GM19328 (cell line): ENCODE results near the gene PCSK1N.
"Not testable (repeated sequence)": the region's sequence is repeated elsewhere in the genome, so short reads cannot be mapped to it uniquely, and the experiment has no call there.

Experiments
- ATAC-seq: cut with Tn5 transposase; IDR thresholded peaks from one replicate; pipeline ENCODE4 v1.9.1; 2021; ENCODE audit warnings: mild to moderate bottlenecking, moderate library complexity; ENCODE audit not compliant: unreplicated experiment

PCSK1N gene

DNA sequence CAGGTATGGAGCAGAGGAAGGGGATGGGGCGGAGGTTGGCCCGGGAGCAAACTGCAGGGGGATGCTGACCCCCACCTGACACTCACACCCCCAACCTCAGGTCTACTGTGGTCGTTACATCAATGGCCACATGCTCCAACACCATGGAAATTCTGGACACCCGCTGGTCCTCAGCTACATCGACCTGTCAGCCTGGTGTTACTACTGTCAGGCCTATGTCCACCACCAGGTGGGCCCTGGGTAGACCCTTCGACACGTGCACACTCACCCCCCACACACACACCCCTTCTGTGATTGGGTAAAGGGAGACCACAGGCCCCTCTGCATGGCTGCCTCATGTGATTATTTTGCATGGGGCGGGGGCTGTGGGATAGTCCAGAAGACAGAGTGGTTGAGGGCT lies 11.3 kb downstream of the PCSK1N start:
- ATAC-seq: no peak

DNA sequence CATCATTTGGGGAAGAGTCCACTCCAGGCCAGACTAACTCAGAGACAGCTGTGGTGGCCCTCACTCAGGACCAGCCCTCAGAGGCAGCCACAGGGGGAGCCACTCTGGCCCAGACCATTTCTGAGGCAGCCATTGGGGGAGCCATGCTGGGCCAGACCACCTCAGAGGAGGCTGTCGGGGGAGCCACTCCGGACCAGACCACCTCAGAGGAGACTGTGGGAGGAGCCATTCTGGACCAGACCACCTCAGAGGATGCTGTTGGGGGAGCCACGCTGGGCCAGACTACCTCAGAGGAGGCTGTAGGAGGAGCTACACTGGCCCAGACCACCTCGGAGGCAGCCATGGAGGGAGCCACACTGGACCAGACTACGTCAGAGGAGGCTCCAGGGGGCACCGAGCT lies 12.4 kb downstream of the PCSK1N start:
- ATAC-seq: no peak

DNA sequence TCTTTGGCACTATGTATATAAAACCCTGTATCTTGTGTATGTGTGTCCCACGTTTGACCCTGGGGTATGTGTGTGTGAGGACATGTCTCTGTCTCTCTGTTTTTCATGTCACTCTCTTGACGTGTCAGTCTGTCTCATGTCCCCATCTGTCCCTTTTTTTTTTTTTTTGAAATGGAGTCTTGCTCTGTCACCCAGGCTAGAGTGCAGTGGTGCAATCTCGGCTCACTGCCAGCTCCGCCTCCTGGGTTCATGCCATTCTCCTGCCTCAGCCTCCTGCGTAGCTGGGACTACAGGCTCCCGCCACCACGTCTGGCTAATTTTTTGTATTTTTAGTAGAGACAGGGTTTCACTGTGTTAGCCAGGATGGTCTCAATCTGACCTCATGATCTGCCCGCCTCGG lies 16.0 kb downstream of the PCSK1N start:
- not testable (repeated sequence) for ATAC-seq

DNA sequence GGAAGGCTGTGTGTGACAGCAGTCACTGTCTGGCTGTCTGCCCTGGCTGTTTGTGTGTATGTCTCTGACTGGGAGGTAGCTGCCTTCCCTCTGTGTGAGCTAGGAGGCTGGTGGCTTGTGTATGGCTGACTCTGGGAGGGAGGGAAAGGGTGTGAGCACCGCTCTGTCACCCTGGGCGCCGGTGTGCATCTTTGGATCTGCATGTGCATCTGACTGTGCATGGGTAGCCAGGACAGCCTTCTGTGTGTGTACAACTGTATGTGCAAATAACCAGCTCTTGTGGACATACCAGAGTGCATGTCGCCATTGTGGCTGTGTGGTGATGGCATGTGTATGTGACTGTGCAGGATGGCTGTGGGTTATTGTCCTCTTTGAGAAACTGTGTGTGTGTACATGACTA lies 16.5 kb downstream of the PCSK1N start:
- ATAC-seq: no peak

DNA sequence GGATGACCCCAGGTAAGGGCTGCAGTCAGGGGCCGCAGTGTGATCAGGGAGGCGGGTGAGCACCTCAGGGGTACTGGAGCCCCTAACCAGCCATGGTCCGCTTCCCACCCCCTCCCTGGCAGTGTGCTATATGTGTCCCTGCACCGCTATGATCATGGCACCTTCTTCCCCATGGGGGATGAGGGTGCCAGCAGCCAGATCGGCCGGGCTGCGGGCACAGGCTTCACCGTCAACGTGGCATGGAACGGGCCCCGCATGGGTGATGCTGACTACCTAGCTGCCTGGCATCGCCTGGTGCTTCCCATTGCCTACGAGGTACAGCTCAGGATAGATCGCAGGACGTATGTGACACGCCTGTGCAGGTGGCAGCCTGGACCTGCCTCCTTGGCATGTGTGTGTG lies 17.3 kb downstream of the PCSK1N start:
- no peak for ATAC-seq

DNA sequence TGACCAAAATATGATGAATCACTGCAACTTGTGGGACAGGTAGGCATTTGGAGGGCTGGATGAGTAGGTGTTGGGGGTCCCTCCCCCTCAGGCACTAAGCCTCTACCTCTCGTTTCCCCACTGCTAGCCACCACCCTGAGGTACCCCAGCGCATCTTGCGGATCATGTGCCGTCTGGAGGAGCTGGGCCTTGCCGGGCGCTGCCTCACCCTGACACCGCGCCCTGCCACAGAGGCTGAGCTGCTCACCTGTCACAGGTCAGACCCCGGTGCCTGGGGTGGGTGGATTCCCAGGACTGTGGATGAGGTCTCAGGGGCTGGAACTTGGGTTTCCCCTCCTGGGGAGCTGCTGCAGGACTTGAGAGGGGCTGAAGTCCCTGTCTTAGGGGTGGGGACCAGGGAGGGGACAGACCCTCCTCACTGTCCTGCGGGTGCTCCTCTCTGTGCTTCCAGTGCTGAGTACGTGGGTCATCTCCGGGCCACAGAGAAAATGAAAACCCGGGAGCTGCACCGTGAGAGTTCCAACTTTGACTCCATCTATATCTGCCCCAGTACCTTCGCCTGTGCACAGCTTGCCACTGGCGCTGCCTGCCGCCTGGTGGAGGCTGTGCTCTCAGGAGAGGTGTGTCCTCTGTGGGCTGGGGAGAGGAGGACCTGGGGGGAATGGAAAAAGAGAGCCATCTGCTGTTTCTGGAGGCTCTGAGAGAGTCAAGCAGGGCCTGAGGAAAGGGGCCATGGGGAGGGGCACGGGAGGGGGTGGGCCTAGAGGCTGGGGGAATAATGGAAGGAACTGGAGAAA lies 19.2 kb downstream of the PCSK1N start:
- ATAC-seq: no peak

DNA sequence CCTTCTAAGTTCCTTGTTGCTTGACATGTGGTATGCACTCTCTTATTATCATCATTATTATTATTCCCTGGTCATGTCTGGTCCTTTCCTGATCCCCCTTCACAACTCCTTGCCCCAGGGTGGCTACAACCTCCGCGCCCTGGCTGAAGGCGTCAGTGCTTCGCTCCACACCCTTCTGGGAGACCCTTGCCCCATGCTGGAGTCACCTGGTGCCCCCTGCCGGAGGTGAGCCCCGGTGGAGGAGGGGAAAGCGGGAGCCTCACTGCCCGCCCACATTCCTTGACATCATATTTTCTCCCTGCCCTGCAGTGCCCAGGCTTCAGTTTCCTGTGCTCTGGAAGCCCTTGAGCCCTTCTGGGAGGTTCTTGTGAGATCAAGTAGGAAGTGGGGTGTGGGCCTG lies 20.1 kb downstream of the PCSK1N start:
- ATAC-seq: no peak

DNA sequence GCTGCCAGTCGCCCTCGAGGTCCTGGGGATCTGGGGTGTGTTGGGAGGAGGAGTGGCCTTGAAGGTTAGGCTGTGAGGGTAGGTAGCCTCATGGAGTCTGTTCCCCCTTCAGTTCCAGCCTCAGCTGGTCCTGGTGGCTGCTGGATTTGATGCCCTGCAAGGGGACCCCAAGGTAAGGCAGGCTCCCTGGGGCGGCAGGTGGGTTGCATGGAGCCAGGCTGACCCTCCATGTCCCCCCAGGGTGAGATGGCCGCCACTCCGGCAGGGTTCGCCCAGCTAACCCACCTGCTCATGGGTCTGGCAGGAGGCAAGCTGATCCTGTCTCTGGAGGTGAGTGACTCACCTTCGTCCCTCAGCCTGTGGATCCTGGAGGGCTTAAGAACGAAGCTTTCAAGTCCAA lies 20.7 kb downstream of the PCSK1N start:
- no peak for ATAC-seq

DNA sequence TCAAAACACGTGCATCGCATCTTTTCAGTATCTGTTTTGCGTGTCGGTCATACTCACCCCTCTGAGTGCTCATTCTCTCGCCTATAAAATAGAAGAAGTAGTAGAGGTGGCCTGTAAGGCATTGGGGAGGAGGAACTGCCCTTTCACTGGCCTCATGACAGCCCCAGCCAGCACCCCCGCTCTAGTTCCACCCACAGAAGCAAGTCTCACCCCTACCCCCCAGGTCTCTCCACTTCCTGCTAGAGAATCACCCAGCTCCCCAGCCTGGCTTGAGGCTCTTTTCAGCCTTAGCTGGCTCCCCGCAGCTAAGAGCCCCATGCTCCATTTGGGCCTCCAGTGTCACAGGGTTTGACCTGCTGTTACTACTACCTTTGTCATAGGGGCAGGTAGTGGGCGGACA lies 21.8 kb downstream of the PCSK1N start:
- no peak for ATAC-seq

DNA sequence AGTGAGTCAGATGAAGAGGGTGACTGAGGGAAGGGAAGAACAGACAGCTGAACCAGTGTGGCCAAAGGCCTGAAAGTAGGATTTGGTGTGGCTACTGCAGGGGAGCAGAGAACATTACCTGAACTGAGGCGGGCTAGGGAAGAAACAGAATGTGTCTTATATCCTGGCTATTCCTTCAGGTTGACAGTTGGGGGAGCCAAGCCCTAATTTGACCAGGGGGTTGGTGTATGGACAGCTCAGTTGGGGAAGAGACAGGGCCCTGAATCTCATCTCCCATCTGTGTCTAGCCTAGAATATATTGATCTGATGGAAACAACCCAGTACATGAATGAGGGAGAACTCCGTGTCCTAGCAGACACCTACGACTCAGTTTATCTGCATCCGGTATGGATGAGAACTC lies 29.3 kb downstream of the PCSK1N start:
- ATAC-seq: no peak

DNA sequence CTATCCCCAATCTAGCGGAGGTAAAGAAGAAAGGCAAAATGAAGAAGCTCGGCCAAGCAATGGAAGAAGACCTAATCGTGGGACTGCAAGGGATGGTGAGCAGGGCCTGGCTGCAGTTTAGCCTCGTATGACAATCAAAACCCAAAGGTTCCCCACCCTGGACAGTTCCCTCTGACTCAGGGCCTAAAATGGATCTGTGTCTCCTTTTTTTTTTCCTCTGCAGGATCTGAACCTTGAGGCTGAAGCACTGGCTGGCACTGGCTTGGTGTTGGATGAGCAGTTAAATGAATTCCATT lies 32.6 kb downstream of the PCSK1N start:
- ATAC-seq: no peak

DNA sequence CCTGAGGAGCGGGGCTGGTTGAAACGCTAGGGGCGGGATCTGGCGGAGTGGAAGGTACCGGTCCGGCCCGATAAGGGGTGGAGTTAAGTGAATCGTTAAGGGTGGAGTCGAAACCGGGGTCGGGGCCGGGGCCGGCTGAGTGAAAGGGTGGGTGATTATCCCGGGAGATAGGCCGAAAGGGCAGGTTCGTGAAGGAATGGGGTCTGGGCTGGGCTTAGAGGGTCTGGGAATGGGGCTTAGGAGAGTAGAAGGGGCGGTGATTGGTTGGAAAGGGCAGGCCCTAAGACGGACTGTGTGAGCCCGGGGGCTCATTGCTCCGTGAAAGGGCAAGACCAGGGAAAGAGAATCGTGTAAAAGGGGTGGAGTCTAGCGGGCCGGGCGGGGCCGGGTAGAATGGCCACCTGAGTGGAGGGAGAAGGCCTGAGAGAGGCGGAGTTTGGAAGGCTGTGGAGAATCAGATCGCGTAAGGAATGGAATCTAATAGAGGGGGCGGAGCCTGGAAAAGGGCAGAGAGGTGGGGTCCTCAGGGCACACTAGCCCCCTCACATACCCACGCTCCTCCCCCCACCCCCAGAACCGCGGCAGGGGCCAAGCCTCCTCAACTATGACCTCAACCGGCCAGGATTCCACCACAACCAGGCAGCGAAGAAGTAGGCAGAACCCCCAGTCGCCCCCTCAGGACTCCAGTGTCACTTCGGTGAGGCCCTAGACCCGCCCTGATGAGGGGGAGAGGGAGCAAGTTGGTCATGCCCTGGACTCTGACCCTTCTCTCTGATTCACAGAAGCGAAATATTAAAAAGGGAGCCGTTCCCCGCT lies 33.1 kb downstream of the PCSK1N start:
- ATAC-seq: peak; percentile 30

DNA sequence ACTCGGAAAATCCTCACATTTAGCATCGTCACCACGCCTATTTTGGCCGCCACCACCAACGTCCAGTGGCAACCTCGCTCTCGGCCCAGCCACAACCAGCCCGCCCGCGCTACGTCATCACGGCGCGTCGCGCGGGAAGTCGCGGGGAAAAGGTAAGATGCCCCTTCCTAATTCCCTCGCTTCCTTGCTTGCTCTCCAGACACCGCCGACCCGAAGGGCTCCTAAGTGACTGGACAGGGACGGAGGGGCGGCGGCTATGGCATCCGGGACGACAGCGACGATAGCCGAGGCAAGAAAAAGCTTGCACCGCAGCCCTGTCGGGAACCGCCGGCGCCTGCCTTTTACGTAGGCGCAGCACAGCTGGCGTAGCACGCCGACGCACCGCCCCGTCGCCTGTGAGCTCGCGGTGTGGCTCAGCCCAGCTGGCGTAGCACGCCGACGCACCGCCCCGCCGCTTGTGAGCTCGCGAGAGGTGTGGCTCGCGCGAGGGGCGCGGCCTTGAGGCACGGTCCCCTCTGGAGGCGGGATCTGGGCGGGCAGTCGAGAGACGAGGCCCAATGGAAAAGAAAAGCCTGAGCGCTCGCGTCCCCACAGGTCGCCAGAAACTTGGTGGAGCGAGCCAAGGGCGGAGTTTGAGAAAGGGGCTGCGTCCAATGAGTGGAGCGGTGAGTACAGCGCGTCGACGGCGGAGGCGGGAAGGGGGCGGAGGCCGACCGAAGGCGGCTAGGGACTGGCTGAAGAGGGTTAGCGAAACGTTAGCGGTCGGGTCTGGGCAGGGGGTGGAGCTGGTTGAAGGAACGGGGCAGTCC lies 33.9 kb downstream of the PCSK1N start, which contains the start of gene HDAC6:
TSS of gene HDAC6 (plus strand) at position 788 of the 809 bp plus-strand sequence. CDS start 626 bp downstream, outside the sequence.
- peak; percentile 81 for ATAC-seq

DNA sequence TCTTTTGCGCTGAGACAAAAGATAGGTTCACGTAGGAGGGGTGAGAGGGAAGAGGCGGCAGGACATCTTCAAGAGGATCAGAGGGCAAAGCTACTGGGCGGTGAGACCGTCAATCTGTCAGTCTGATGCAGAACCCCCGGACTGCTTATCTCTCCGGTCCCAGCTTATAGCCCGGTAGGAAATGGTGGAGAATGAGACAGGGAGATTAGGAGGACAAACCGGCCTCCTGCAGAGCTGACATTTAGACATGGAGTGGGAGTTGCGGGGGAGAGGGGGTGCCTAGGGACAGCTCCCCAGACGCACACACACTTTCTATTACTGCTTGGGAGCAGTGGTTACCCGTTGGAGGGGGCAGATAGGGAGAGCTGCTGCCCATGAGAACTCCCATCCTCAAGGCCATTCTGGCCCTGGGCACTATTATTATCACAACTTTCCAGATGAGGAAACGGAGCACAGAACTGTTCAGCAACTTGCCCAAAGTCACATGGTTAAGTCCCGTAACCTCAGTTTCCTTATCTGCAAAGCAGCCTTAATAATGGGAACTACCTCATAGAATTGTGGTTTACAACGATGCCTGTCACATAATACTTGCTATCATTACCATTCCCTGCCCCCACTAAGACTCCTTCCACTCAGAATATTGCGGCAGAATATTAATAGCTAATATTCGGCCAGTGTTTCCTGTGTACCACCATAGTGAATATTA lies 34.7 kb downstream of the PCSK1N start:
- ATAC-seq: no peak

DNA sequence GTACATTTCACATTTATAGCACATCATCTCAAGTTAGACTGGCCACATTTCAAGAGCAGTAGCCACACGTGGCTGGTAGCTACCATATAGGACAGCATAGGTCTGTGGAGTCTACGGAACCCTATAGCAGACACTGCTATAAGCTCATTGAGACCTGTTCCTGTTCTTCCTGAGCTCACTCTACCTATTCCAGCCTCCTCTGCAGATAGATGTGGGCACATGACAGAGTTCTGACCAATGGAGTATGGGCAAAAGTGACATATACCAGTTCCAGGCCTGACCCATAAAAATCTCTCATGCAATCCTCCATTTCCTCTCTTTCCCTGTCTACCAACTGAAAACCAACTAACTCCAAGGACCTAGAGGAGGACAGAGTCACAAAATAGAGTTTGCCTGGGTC lies 37.1 kb downstream of the PCSK1N start:
- ATAC-seq: no peak

DNA sequence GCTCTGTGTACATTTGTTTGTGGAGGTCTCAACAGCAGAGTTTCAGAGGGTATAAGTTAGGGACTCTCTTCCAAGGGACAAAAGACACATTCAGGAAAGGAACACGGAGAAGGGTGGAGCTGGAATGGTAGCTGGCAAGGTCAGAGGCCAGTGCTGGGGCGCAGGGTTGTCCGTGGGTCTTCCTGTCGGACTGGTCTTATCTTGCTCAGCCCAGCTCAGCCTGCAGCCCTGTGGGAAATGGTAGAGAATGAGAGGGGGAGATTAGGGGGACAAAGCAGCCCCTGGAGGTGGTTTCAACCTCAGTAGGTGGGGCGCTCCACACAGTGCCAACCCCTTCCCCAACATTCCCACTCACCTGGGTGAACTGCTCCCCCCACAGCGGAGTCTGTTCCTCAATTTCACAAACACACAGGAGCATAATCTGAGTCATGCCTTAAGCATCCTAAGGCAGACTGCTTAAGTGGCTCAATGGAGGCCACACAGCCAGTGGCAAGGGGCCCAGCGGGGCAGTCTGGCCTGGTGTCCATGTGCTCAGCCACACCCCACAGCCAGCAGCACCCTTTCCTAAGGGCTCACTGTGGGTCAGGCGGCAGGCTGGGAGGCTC lies 40.4 kb downstream of the PCSK1N start:
- no peak for ATAC-seq

DNA sequence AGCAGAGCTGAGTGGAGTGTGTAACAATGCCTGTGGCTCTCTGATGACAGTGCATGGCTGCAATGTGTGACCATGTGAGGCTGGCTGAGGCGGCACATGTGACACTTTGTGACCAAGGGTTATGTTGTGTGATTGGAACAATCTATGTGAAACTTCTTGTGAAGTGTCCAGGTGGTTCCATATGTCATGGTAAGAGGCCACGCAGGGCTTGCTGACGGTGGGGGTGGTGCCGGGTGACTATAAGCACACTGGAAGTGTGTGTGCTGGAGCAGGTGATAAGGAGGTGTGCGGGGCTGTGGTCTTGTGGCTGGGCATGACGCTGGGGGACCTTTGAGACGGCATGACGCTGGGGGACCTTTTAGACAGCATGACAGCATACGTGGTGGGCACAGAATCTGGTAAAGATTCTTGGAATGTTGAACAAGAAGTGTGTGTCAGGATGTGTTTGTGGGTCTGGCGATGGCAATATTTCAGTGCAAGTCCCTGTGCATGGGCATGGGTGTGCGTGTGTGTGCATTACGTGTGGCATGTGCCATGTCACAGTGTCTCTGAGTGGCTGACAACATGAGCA lies 41.0 kb downstream of the PCSK1N start:
- ATAC-seq: no peak

DNA sequence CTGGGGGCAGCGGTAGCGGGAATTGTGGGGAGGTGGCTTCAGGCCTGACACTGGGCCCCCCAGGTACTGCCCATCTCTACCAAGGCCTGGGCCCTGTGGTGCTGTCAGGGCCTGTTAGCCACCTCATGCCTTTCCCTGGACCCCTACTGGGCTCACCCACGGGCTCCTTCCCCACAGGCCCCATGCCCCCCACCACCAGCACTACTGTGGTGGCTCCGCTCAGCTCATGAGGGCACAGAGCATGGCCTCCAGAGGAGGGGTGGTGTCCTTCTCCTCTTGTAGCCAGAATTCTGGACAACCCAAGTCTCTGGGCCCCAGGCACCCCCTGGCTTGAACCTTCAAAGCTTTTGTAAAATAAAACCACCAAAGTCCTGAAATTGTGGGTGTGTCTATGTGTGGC lies 41.5 kb downstream of the PCSK1N start:
- no peak for ATAC-seq

DNA sequence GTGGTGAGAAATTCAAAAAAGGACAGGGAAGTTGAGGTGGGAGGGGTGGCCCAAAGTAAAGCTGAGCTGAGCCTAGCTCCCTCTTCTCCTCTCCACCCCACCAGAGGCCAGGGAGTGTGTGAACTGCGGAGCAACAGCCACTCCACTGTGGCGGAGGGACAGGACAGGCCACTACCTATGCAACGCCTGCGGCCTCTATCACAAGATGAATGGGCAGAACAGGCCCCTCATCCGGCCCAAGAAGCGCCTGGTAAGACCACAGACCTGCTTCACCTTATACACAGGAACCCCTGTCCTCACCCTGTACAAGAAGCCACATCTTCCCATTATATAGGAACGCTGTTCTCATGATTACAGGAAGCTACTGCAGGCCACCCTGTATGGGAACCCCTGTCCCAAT lies 43.2 kb downstream of the PCSK1N start:
- ATAC-seq: no peak
